ENCODE results near the gene ELOVL1.
A peak's percentile ranks its signal among the peaks of the same experiment; 100 is the strongest.

Gene ELOVL1

GRCh38 chr1:43386676-43387075 lies 18.9 kb upstream of the ELOVL1 start:
- Histone ChIP-seq H3K9me3 (ENCODE audit: severe bottlenecking) (no peaks in the 10 kb centered on the region), H3K36me3 (peaks cover 53% of the 10 kb centered on the region), H3K27ac (no peak overlapping the region), H3K4me3 (ENCODE audit: low read depth, low read length) (no peak overlapping the region), H3K27me3 (ENCODE audit: insufficient read depth, low read depth, severe bottlenecking) (no peaks in the 10 kb centered on the region)
- no peak for TF ChIP-seq CTCF (IDR thresholded peaks at IDR 0.05; ENCODE audit: low read depth, low read length)
- DNase-seq: no peak

- no peaks in the 10 kb centered on the region for H3K9me3 ChIP-seq (ENCODE audit: severe bottlenecking)
- peaks cover 57% of the 10 kb centered on the region for H3K36me3 ChIP-seq
- DNase-seq: no peak
- H3K27ac ChIP-seq: peak overlapping the region; percentile 97
- TF ChIP-seq CTCF (IDR thresholded peaks at IDR 0.05; ENCODE audit: low read depth, low read length): no peak
- H3K4me3 ChIP-seq (ENCODE audit: low read depth, low read length): no peak overlapping the region
- H3K27me3 ChIP-seq (ENCODE audit: insufficient read depth, low read depth, severe bottlenecking): no peaks in the 10 kb centered on the region
Measured at GRCh38 chr1:43383449-43383848, 15.6 kb upstream of the ELOVL1 start.

- peak; percentile 77 for DNase-seq
- no peak for TF ChIP-seq CTCF (IDR thresholded peaks at IDR 0.05; ENCODE audit: low read depth, low read length)
- H3K36me3 ChIP-seq: peaks cover 50% of the 10 kb centered on the region
- H3K9me3 ChIP-seq (ENCODE audit: severe bottlenecking): no peaks in the 10 kb centered on the region
- peak overlapping the region; percentile 5; the same call in 1 of the 2 replicates for H3K4me3 ChIP-seq (ENCODE audit: low read depth, low read length)
- H3K27ac ChIP-seq: peak overlapping the region; percentile 97
- no peaks in the 10 kb centered on the region for H3K27me3 ChIP-seq (ENCODE audit: insufficient read depth, low read depth, severe bottlenecking)
Measured at GRCh38 chr1:43382027-43382779, 14.4 kb upstream of the ELOVL1 start.

- H3K9me3 ChIP-seq (ENCODE audit: severe bottlenecking): no peaks in the 10 kb centered on the region
- peak overlapping the region; percentile 97 for H3K27ac ChIP-seq
- no peak overlapping the region for H3K4me3 ChIP-seq (ENCODE audit: low read depth, low read length)
- peaks cover 44% of the 10 kb centered on the region for H3K36me3 ChIP-seq
- DNase-seq: no peak
- H3K27me3 ChIP-seq (ENCODE audit: insufficient read depth, low read depth, severe bottlenecking): no peaks in the 10 kb centered on the region
- TF ChIP-seq CTCF (IDR thresholded peaks at IDR 0.05; ENCODE audit: low read depth, low read length): no peak
Measured at GRCh38 chr1:43381612-43382011, 13.8 kb upstream of the ELOVL1 start.

GRCh38 chr1:43379476-43379875 lies 11.7 kb upstream of the ELOVL1 start:
- Histone ChIP-seq H3K27me3 (ENCODE audit: insufficient read depth, low read depth, severe bottlenecking) (no peaks in the 10 kb centered on the region), H3K27ac (no peak overlapping the region), H3K36me3 (peaks cover 22% of the 10 kb centered on the region), H3K4me3 (ENCODE audit: low read depth, low read length) (no peak overlapping the region), H3K9me3 (ENCODE audit: severe bottlenecking) (no peaks in the 10 kb centered on the region)
- no peak for TF ChIP-seq CTCF (IDR thresholded peaks at IDR 0.05; ENCODE audit: low read depth, low read length)
- no peak for DNase-seq

- Histone ChIP-seq H3K27ac (no peak overlapping the region), H3K36me3 (peaks cover 6% of the 10 kb centered on the region), H3K9me3 (ENCODE audit: severe bottlenecking) (no peaks in the 10 kb centered on the region), H3K4me3 (ENCODE audit: low read depth, low read length) (no peak overlapping the region), H3K27me3 (ENCODE audit: insufficient read depth, low read depth, severe bottlenecking) (no peaks in the 10 kb centered on the region)
- DNase-seq: no peak
- no peak for TF ChIP-seq CTCF (IDR thresholded peaks at IDR 0.05; ENCODE audit: low read depth, low read length)
Measured at GRCh38 chr1:43377831-43378230, 10.0 kb upstream of the ELOVL1 start.

Measured in WERI-Rb-1 (cell line).